Neutrophil (primary cell): ENCODE data around the gene TBC1D23.

Source experiments
- H3K27ac ChIP-seq: fragments of 200-600 bp; sonication (generic); 2 replicates; pipeline ENCODE4 v1.5.1; 2016; ENCODE audit warnings: mild to moderate bottlenecking, moderate library complexity
- H3K27me3 ChIP-seq: fragments of 200-600 bp; sonication (generic); 2 replicates; pipeline ENCODE4 v1.6.0; 2016; ENCODE audit warnings: mild to moderate bottlenecking
- H3K36me3 ChIP-seq: fragments of 200-600 bp; sonication (generic); 2 replicates; pipeline ENCODE4 v1.5.1; 2017
- H3K4me1 ChIP-seq, 2 experiments: fragments of 200-600 bp in 1 of 2; sonication (generic) in 1 of 2; 1 replicate in 1 of 2; 2 replicates in 1 of 2; pipeline versions ENCODE4 v1.5.1 to v1.6.1; 2013 to 2016; ENCODE audit warnings: low read depth in 1 of 2, low read length in 1 of 2, mild to moderate bottlenecking in 1 of 2, moderate library complexity in 1 of 2; ENCODE audit not compliant: control insufficient read depth in 1 of 2, insufficient read depth in 1 of 2
- H3K4me3 ChIP-seq, 2 experiments: fragments of 200-600 bp in 1 of 2; sonication (generic) in 1 of 2; 1 replicate in 1 of 2; 2 replicates in 1 of 2; pipeline ENCODE4 v1.5.1; 2013 to 2016; ENCODE audit warnings: low read depth in 1 of 2, low read length in 1 of 2, mild to moderate bottlenecking in 1 of 2, moderate library complexity in 1 of 2
- H3K9me3 ChIP-seq: fragments of 200-600 bp; sonication (generic); 2 replicates; pipeline ENCODE4 v1.5.1; 2016
- CTCF ChIP-seq: fragments of 200-600 bp; sonication (generic); IDR thresholded peaks from 2 replicates; pipeline ENCODE4 v1.5.1; 2016; ENCODE audit warnings: antibody characterized with exemption

TBC1D23 gene

GRCh38 chr3:100330651-100331050 is 69.9 kb downstream of the TBC1D23 start:
- Histone ChIP-seq H3K27me3 (no peaks in the 10 kb centered on the region), H3K4me3 (no peak overlapping the region), H3K36me3 (peaks cover 7% of the 10 kb centered on the region), H3K4me1 (peaks cover 13% of the 10 kb centered on the region in 2 experiments), H3K9me3 (no peaks in the 10 kb centered on the region), H3K27ac (no peak overlapping the region)
- TF ChIP-seq CTCF = no peak

- TF ChIP-seq CTCF = no peak
- H3K36me3 ChIP-seq = no peaks in the 10 kb centered on the region
These were observed 70.9 kb downstream of the TBC1D23 start for GRCh38 chr3:100331660-100332059.

GRCh38 chr3:100333051-100333450 is 72.3 kb downstream of the TBC1D23 start:
- H3K27ac ChIP-seq = no peak overlapping the region
- H3K36me3 ChIP-seq = no peaks in the 10 kb centered on the region
- no peaks in the 10 kb centered on the region for H3K27me3 ChIP-seq
- no peaks in the 10 kb centered on the region for H3K9me3 ChIP-seq
- peaks cover 17 to 18% of the 10 kb centered on the region in 2 experiments for H3K4me1 ChIP-seq
- H3K4me3 ChIP-seq = no peak overlapping the region
- no peak for TF ChIP-seq CTCF

More at GRCh38 chr3:100331660-100332059, 70.9 kb downstream of the TBC1D23 start:
- Histone ChIP-seq H3K4me3 (no peak overlapping the region), H3K9me3 (no peaks in the 10 kb centered on the region), H3K27ac (no peak overlapping the region), H3K27me3 (no peaks in the 10 kb centered on the region), H3K4me1 (peaks cover 17 to 18% of the 10 kb centered on the region in 2 experiments)

- Histone ChIP-seq H3K27me3 (no peaks in the 10 kb centered on the region), H3K4me1 (peaks cover 17 to 18% of the 10 kb centered on the region in 2 experiments), H3K4me3 (peak overlapping the region; percentile 71 to 72), H3K9me3 (no peaks in the 10 kb centered on the region), H3K36me3 (no peaks in the 10 kb centered on the region), H3K27ac (peak overlapping the region; percentile 64)
- no peak for TF ChIP-seq CTCF
These were observed 73.2 kb downstream of the TBC1D23 start for GRCh38 chr3:100333970-100334487.

DNA sequence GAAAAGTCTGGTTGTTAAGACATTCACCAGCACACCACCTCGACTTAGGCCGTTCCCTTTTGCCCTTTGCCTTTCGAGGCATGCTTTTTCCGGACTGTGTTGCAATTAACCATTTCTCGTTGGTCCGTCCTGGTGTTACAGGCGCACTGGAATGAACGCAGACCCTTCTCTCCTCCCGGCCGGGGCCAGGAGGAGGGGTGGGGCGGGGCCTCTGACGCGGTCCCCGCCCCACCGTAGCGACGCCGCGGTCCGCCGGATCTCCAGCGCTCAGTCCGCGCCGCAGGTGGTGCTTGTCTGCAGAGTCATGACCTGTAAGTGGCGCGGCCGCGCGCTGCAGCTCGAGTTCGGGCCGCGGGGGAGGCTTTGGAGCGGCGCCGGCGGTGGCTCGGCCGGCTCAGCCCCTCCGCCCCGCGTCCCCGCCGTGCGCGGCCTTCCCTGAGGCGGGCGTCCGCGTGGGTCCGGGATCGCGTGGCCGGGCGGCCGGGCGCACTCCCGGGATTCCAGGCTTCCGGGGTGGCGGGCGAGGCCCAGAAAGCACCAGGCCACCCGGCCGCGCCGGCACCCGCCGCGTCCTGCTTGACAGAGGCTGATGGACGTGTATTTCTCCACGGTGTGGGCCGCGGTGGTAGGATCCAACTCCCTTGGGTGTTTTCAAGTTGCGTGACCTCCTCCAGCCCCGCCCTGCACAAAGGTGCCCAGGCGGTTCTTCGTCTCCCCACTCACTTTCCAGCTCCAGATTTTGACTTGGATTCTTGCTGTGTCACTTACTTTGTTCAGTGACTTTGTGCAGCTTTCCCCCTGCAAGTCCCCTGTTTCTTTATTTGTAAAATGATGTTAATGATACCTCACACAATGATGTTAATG is 73.9 kb downstream of the TBC1D23 start, which contains the start of gene NIT2:
NIT2 (plus strand) TSS at position 270 of the 864 bp plus-strand sequence; CDS start at position 305, 35 bp downstream.
- peak; percentile 12 for TF ChIP-seq CTCF

More for the DNA sequence above, 73.9 kb downstream of the TBC1D23 start, which contains the start of gene NIT2:
- Histone ChIP-seq H3K4me1 (peaks cover 17 to 23% of the 10 kb centered on the region in 2 experiments), H3K27me3 (no peaks in the 10 kb centered on the region), H3K36me3 (no peaks in the 10 kb centered on the region), H3K9me3 (no peaks in the 10 kb centered on the region), H3K4me3 (peak within 1 kb of the TSS; percentile 71 to 72), H3K27ac (peak within 1 kb of the TSS; percentile 64)
